ENCODE measurements around the gene TERC.
A peak's percentile ranks its signal among the peaks of the same experiment; 100 is the strongest.

Gene TERC

GRCh38 chr3:169760479-169760878 is 4.4 kb downstream of the TERC start:
- Histone ChIP-seq H3K9me3 (ENCODE audit: insufficient read depth, low read depth, low read length) (no peaks in the 10 kb centered on the region), H3K27me3 (ENCODE audit: insufficient read depth, low read length, poor library complexity, severe bottlenecking) (peaks cover 9% of the 10 kb centered on the region), H3K4me2 (ENCODE audit: low read depth, low read length, poor library complexity, severe bottlenecking) (no peak overlapping the region), H3K4me1 (ENCODE audit: insufficient read depth, low read length, poor library complexity, severe bottlenecking) (peaks cover 42% of the 10 kb centered on the region), H3K9me2 (replicated peaks; ENCODE audit: low read depth, low read length) (no peaks in the 10 kb centered on the region), H3K79me2 (ENCODE audit: insufficient read depth, low read length) (no peaks in the 10 kb centered on the region), H3K36me3 (ENCODE audit: insufficient read depth, low read length) (no peaks in the 10 kb centered on the region), H4K20me1 (ENCODE audit: insufficient read depth, low read length, poor library complexity, severe bottlenecking) (no peaks in the 10 kb centered on the region), H3K9ac (ENCODE audit: low read depth, low read length, poor library complexity, severe bottlenecking) (no peak overlapping the region), H2AFZ (ENCODE audit: low read length) (no peak overlapping the region), H3F3A (ENCODE audit: low read depth) (peaks cover 14% of the 10 kb centered on the region), H3K4me3 (ENCODE audit: low read length, poor library complexity, severe bottlenecking) (no peak overlapping the region)
- TF ChIP-seq EZH2phosphoT487 (IDR thresholded peaks at IDR 0.05; ENCODE audit: borderline replicate concordance), result no peak
- TF ChIP-seq, protein P1, sequence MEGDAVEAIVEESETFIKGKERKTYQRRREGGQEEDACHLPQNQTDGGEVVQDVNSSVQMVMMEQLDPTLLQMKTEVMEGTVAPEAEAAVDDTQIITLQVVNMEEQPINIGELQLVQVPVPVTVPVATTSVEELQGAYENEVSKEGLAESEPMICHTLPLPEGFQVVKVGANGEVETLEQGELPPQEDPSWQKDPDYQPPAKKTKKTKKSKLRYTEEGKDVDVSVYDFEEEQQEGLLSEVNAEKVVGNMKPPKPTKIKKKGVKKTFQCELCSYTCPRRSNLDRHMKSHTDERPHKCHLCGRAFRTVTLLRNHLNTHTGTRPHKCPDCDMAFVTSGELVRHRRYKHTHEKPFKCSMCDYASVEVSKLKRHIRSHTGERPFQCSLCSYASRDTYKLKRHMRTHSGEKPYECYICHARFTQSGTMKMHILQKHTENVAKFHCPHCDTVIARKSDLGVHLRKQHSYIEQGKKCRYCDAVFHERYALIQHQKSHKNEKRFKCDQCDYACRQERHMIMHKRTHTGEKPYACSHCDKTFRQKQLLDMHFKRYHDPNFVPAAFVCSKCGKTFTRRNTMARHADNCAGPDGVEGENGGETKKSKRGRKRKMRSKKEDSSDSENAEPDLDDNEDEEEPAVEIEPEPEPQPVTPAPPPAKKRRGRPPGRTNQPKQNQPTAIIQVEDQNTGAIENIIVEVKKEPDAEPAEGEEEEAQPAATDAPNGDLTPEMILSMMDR (conservative IDR thresholded peaks at IDR 0.05; ENCODE audit: low read length), result no peak

- peak overlapping the region; percentile 56 for H3K4me2 ChIP-seq (ENCODE audit: low read depth, low read length, poor library complexity, severe bottlenecking)
- peaks cover 33% of the 10 kb centered on the region for H3K4me1 ChIP-seq (ENCODE audit: insufficient read depth, low read length, poor library complexity, severe bottlenecking)
- peak; percentile 68; the same call in 1 of the 2 replicates for TF ChIP-seq EZH2phosphoT487 (IDR thresholded peaks at IDR 0.05; ENCODE audit: borderline replicate concordance)
- TF ChIP-seq, protein P1 (conservative IDR thresholded peaks at IDR 0.05; ENCODE audit: low read length), result no peak
- no peaks in the 10 kb centered on the region for H3K9me3 ChIP-seq (ENCODE audit: insufficient read depth, low read depth, low read length)
- no peaks in the 10 kb centered on the region for H3K36me3 ChIP-seq (ENCODE audit: insufficient read depth, low read length)
- H3K9ac ChIP-seq (ENCODE audit: low read depth, low read length, poor library complexity, severe bottlenecking), result no peak overlapping the region
- H3K9me2 ChIP-seq (replicated peaks; ENCODE audit: low read depth, low read length), result no peaks in the 10 kb centered on the region
- H3F3A ChIP-seq (ENCODE audit: low read depth), result peaks cover 7% of the 10 kb centered on the region
- no peak overlapping the region for H2AFZ ChIP-seq (ENCODE audit: low read length)
- H3K4me3 ChIP-seq (ENCODE audit: low read length, poor library complexity, severe bottlenecking), result peak overlapping the region; percentile 5
- peaks cover 16% of the 10 kb centered on the region for H3K27me3 ChIP-seq (ENCODE audit: insufficient read depth, low read length, poor library complexity, severe bottlenecking)
- no peaks in the 10 kb centered on the region for H4K20me1 ChIP-seq (ENCODE audit: insufficient read depth, low read length, poor library complexity, severe bottlenecking)
- no peaks in the 10 kb centered on the region for H3K79me2 ChIP-seq (ENCODE audit: insufficient read depth, low read length)
Observed at GRCh38 chr3:169759256-169759655, 5.6 kb downstream of the TERC start.

DNA sequence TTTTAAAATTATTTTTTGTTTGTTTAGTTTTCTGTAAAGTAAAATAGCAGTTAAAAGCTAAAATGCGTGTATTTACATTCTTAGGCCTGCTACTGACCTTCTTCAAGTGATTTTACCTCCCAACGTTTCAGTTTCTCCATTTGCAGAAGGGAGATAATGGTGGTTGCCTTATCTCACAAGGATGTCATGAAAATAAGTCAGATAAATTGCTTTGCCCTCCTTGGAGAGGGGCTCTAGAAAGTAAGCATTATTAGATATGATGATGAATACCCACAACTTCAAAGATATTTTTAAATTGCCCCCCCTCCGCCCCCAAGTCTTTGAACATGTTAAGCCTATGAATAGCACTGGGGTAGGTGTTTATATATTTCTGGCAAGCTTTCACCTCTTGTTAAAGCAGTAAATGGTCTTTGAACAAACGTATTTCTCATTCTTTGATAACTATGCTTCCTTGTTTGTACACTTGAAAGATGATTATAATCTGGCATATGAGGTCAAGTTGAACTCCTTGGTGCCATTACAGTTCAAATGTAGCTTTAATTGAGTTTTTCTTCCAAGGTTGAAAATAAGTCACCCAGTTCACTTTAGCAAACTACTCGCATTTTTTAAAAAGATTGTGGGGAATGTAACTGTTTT is 6.4 kb downstream of the TERC start:
- Histone ChIP-seq H3K79me2 (ENCODE audit: insufficient read depth, low read length) (no peaks in the 10 kb centered on the region), H3K9me3 (ENCODE audit: insufficient read depth, low read depth, low read length) (no peaks in the 10 kb centered on the region), H3K4me3 (ENCODE audit: low read length, poor library complexity, severe bottlenecking) (peak overlapping the region; percentile 5), H3K36me3 (ENCODE audit: insufficient read depth, low read length) (no peaks in the 10 kb centered on the region), H4K20me1 (ENCODE audit: insufficient read depth, low read length, poor library complexity, severe bottlenecking) (no peaks in the 10 kb centered on the region), H3K27me3 (ENCODE audit: insufficient read depth, low read length, poor library complexity, severe bottlenecking) (peaks cover 16% of the 10 kb centered on the region), H3F3A (ENCODE audit: low read depth) (peaks cover 7% of the 10 kb centered on the region), H3K9ac (ENCODE audit: low read depth, low read length, poor library complexity, severe bottlenecking) (no peak overlapping the region), H3K4me2 (ENCODE audit: low read depth, low read length, poor library complexity, severe bottlenecking) (peak overlapping the region; percentile 56), H3K9me2 (replicated peaks; ENCODE audit: low read depth, low read length) (no peaks in the 10 kb centered on the region), H3K4me1 (ENCODE audit: insufficient read depth, low read length, poor library complexity, severe bottlenecking) (peaks cover 26% of the 10 kb centered on the region), H2AFZ (ENCODE audit: low read length) (no peak overlapping the region)
- TF ChIP-seq, protein P1 (conservative IDR thresholded peaks at IDR 0.05; ENCODE audit: low read length), result no peak
- no peak for TF ChIP-seq EZH2phosphoT487 (IDR thresholded peaks at IDR 0.05; ENCODE audit: borderline replicate concordance)

Data from Loucy (cell line).